ENCODE measurements around the gene TMEM212. TPM values are rescaled to one million over a fixed set of nuclear protein-coding genes. Genes with fewer than 3 reads are reported as not detected.

TMEM212 gene
- total RNA-seq, 1 donor from 2014 or later = not detected

- DNase-seq (ENCODE audit: low spot score, unreplicated experiment) = no peak
- peaks cover 3% of the 10 kb centered on the region for H3K9me3 Mint-ChIP-seq (ENCODE audit: low read depth)
- TF ChIP-seq CTCF (IDR thresholded peaks at IDR 0.05; ENCODE audit: unreplicated experiment) = no peak
- H3K27ac Mint-ChIP-seq = peak overlapping the region; percentile 42
- no peak overlapping the region for H3K4me3 Mint-ChIP-seq (ENCODE audit: low read depth)
- no peaks in the 10 kb centered on the region for H3K36me3 Mint-ChIP-seq (ENCODE audit: insufficient read depth)
- H3K4me1 Mint-ChIP-seq (ENCODE audit: low read depth) = peaks cover 50% of the 10 kb centered on the region
- H3K27me3 Mint-ChIP-seq = no peaks in the 10 kb centered on the region
These were observed 49.3 kb downstream of the TMEM212 start for GRCh38 chr3:171892457-171892856.

- Mint-ChIP-seq H3K4me3 (ENCODE audit: low read depth) (no peak overlapping the region), H3K27me3 (no peaks in the 10 kb centered on the region), H3K9me3 (ENCODE audit: low read depth) (no peaks in the 10 kb centered on the region), H3K27ac (no peak overlapping the region), H3K36me3 (ENCODE audit: insufficient read depth) (no peaks in the 10 kb centered on the region), H3K4me1 (ENCODE audit: low read depth) (peaks cover 52% of the 10 kb centered on the region)
- TF ChIP-seq CTCF (IDR thresholded peaks at IDR 0.05; ENCODE audit: unreplicated experiment) = no peak
- no peak for DNase-seq (ENCODE audit: low spot score, unreplicated experiment)
These were observed 52.1 kb downstream of the TMEM212 start for GRCh38 chr3:171895291-171895690.

GRCh38 chr3:171895900-171896299, 52.8 kb downstream of the TMEM212 start:
- no peaks in the 10 kb centered on the region for H3K27me3 Mint-ChIP-seq
- H3K9me3 Mint-ChIP-seq (ENCODE audit: low read depth) = no peaks in the 10 kb centered on the region
- DNase-seq (ENCODE audit: low spot score, unreplicated experiment) = no peak
- no peaks in the 10 kb centered on the region for H3K36me3 Mint-ChIP-seq (ENCODE audit: insufficient read depth)
- TF ChIP-seq CTCF (IDR thresholded peaks at IDR 0.05; ENCODE audit: unreplicated experiment) = no peak
- no peak overlapping the region for H3K4me3 Mint-ChIP-seq (ENCODE audit: low read depth)
- peaks cover 47% of the 10 kb centered on the region for H3K4me1 Mint-ChIP-seq (ENCODE audit: low read depth)
- H3K27ac Mint-ChIP-seq = no peak overlapping the region

GRCh38 chr3:171896316-171896715, 53.2 kb downstream of the TMEM212 start:
- Mint-ChIP-seq H3K36me3 (ENCODE audit: insufficient read depth) (no peaks in the 10 kb centered on the region), H3K4me3 (ENCODE audit: low read depth) (no peak overlapping the region), H3K9me3 (ENCODE audit: low read depth) (no peaks in the 10 kb centered on the region), H3K4me1 (ENCODE audit: low read depth) (peaks cover 49% of the 10 kb centered on the region), H3K27me3 (no peaks in the 10 kb centered on the region), H3K27ac (no peak overlapping the region)
- TF ChIP-seq CTCF (IDR thresholded peaks at IDR 0.05; ENCODE audit: unreplicated experiment) = no peak
- DNase-seq (ENCODE audit: low spot score, unreplicated experiment) = no peak

GRCh38 chr3:171898192-171898591, 55.0 kb downstream of the TMEM212 start:
- no peak for TF ChIP-seq CTCF (IDR thresholded peaks at IDR 0.05; ENCODE audit: unreplicated experiment)
- no peaks in the 10 kb centered on the region for H3K9me3 Mint-ChIP-seq (ENCODE audit: low read depth)
- H3K4me1 Mint-ChIP-seq (ENCODE audit: low read depth) = peaks cover 37% of the 10 kb centered on the region
- H3K36me3 Mint-ChIP-seq (ENCODE audit: insufficient read depth) = no peaks in the 10 kb centered on the region
- H3K4me3 Mint-ChIP-seq (ENCODE audit: low read depth) = no peak overlapping the region
- no peak for DNase-seq (ENCODE audit: low spot score, unreplicated experiment)
- no peak overlapping the region for H3K27ac Mint-ChIP-seq
- no peaks in the 10 kb centered on the region for H3K27me3 Mint-ChIP-seq

Data from progenitor cell of endocrine pancreas (in vitro differentiated cells).